Calu3 (cell line): ENCODE results near the gene GMDS. TPM values are rescaled to one million over a fixed set of nuclear protein-coding genes. Genes with fewer than 3 reads are reported as not detected.

Experiments
- BruUV-seq: library from RNA; stranded (reverse); fragments of 400-500 nt; replicated peaks from 2 replicates; lab custom pipeline; 2021; lab: Mats Ljungman, UMichigan
- CTCF ChIA-PET: fragments of 300-600 bp; sonication (Branson Sonifier 250); formaldehyde crosslinking; loops from one replicate; lab custom pipeline; 2022; ENCODE audit warnings: antibody characterized with exemption; lab: Charles Lee
- DNase-seq: peaks from one replicate; pipeline ENCODE4 v3.0.0; 2022
- H3K27ac Mint-ChIP-seq: one replicate; pipeline ENCODE4 v1.8.0; 2022; ENCODE audit warnings: mixed read lengths; ENCODE audit not compliant: unreplicated experiment
- H3K27me3 Mint-ChIP-seq: one replicate; pipeline ENCODE4 v1.8.0; 2022; ENCODE audit warnings: mixed read lengths; ENCODE audit not compliant: unreplicated experiment
- H3K36me3 Mint-ChIP-seq: one replicate; pipeline ENCODE4 v1.8.0; 2022; ENCODE audit warnings: mild to moderate bottlenecking, moderate library complexity, mixed read lengths; ENCODE audit not compliant: insufficient read depth, unreplicated experiment
- H3K4me1 Mint-ChIP-seq: one replicate; pipeline ENCODE4 v1.8.0; 2022; ENCODE audit warnings: mild to moderate bottlenecking, low read depth, mixed read lengths; ENCODE audit not compliant: unreplicated experiment
- H3K4me3 Mint-ChIP-seq: one replicate; pipeline ENCODE4 v1.8.0; 2022; ENCODE audit warnings: mild to moderate bottlenecking, low read depth, moderate library complexity, mixed read lengths; ENCODE audit not compliant: unreplicated experiment
- H3K9me3 Mint-ChIP-seq: one replicate; pipeline ENCODE4 v1.8.0; 2022; ENCODE audit warnings: low read depth, mixed read lengths; ENCODE audit not compliant: unreplicated experiment
- CTCF ChIP-seq: fragments of 200-600 bp; IDR thresholded peaks from one replicate; pipeline ENCODE4 v1.8.0; 2022; ENCODE audit warnings: antibody characterized with exemption; ENCODE audit not compliant: unreplicated experiment
- intact Hi-C: fragments of 100-400 bp; cut with micrococcal nuclease; formaldehyde crosslinking; loops from one replicate; pipeline ENCODE4 v1.10.0; 2022; ENCODE audit not compliant: unreplicated experiment
- total RNA-seq: library from RNA; stranded (reverse); gene quantifications from 2 replicates; pipeline ENCODE4 v1.2.3, GENCODE V29; 2022

Gene GMDS
- total RNA-seq, 1 experiment from 2014 or later = 58.2 TPM

- CTCF ChIA-PET = no interaction called here
- no peaks in the 10 kb centered on the region for H3K4me1 Mint-ChIP-seq
- H3K27ac Mint-ChIP-seq = no peak overlapping the region
- no peak for DNase-seq
- no TSS peak for BruUV-seq
- TF ChIP-seq CTCF = no peak
- H3K4me3 Mint-ChIP-seq = no peak overlapping the region
- intact Hi-C loops = no loop called here
- H3K36me3 Mint-ChIP-seq = no peaks in the 10 kb centered on the region
- H3K27me3 Mint-ChIP-seq = no peaks in the 10 kb centered on the region
- H3K9me3 Mint-ChIP-seq = no peaks in the 10 kb centered on the region
These were observed 236.9 kb downstream of the GMDS start for GRCh38 chr6:2008383-2008976.

- no TSS peak for BruUV-seq
- H3K4me1 Mint-ChIP-seq = no peaks in the 10 kb centered on the region
- no peaks in the 10 kb centered on the region for H3K36me3 Mint-ChIP-seq
- H3K27ac Mint-ChIP-seq = no peak overlapping the region
- DNase-seq = no peak
- CTCF ChIA-PET = no interaction called here
- H3K9me3 Mint-ChIP-seq = no peaks in the 10 kb centered on the region
- intact Hi-C loops = no loop called here
- no peak overlapping the region for H3K4me3 Mint-ChIP-seq
- no peak for TF ChIP-seq CTCF
- H3K27me3 Mint-ChIP-seq = no peaks in the 10 kb centered on the region
These were observed 238.2 kb downstream of the GMDS start for GRCh38 chr6:2007165-2007564.

- Mint-ChIP-seq H3K9me3 (no peaks in the 10 kb centered on the region), H3K4me1 (no peaks in the 10 kb centered on the region), H3K27me3 (no peaks in the 10 kb centered on the region), H3K36me3 (no peaks in the 10 kb centered on the region), H3K4me3 (no peak overlapping the region), H3K27ac (no peak overlapping the region)
- CTCF ChIA-PET = interaction anchor here (0.5 kb wide), 1 partner anchor 519 kb away, joined by 3 read pairs; no protein-coding TSS in a partner anchor
- no TSS peak for BruUV-seq
- no peak for DNase-seq
- TF ChIP-seq CTCF = no peak
- intact Hi-C loops = no loop called here
These were observed 240.5 kb downstream of the GMDS start for GRCh38 chr6:2004888-2005287.

- no peaks in the 10 kb centered on the region for H3K9me3 Mint-ChIP-seq
- intact Hi-C loops = no loop called here
- H3K4me3 Mint-ChIP-seq = no peak overlapping the region
- no peak for TF ChIP-seq CTCF
- H3K4me1 Mint-ChIP-seq = peaks cover 5% of the 10 kb centered on the region
- no peak for DNase-seq
- no TSS peak for BruUV-seq
- no peaks in the 10 kb centered on the region for H3K36me3 Mint-ChIP-seq
- CTCF ChIA-PET = no interaction called here
- no peaks in the 10 kb centered on the region for H3K27me3 Mint-ChIP-seq
- H3K27ac Mint-ChIP-seq = no peak overlapping the region
These were observed 244.4 kb downstream of the GMDS start for GRCh38 chr6:2000962-2001361.
